ENCODE data around the gene MBP. TPM values are rescaled to one million over a fixed set of nuclear protein-coding genes. Genes with fewer than 3 reads are reported as not detected.

Gene MBP
- total RNA-seq, 2 donors from 2014 or later: 43.0 to 65.8 TPM

GRCh38 chr18:76977108-76977621, 155.4 kb downstream of the MBP start:
- H3K9ac ChIP-seq (ENCODE audit: low read depth in 2 of 2, low read length in 2 of 2): peak overlapping the region; percentile 46 to 68
- no peak for TF ChIP-seq CTCF (IDR thresholded peaks at IDR 0.05)
- intact Hi-C loops (cut with DNase I): no loop called here
- peak overlapping the region; percentile 26 for H3K4me3 ChIP-seq
- H3K36me3 ChIP-seq: no peaks in the 10 kb centered on the region
- peaks cover 3% of the 10 kb centered on the region for H3K4me1 ChIP-seq
- no peaks in the 10 kb centered on the region for H3K27me3 ChIP-seq
- DNase-seq: peak; percentile 72
- peak overlapping the region; percentile 83 for H3K27ac ChIP-seq
- no peaks in the 10 kb centered on the region for H3K9me3 ChIP-seq

- no peak for DNase-seq
- no peak overlapping the region for H3K27ac ChIP-seq
- no peaks in the 10 kb centered on the region for H3K27me3 ChIP-seq
- no peak overlapping the region for H3K9ac ChIP-seq (ENCODE audit: low read depth in 2 of 2, low read length in 2 of 2)
- intact Hi-C loops (cut with DNase I): no loop called here
- no peaks in the 10 kb centered on the region for H3K36me3 ChIP-seq
- H3K9me3 ChIP-seq: no peaks in the 10 kb centered on the region
- H3K4me1 ChIP-seq: no peaks in the 10 kb centered on the region
- H3K4me3 ChIP-seq: no peak overlapping the region
- TF ChIP-seq CTCF (IDR thresholded peaks at IDR 0.05): no peak
These were observed 156.9 kb downstream of the MBP start for GRCh38 chr18:76975577-76976110.

GRCh38 chr18:76974386-76974785, 158.2 kb downstream of the MBP start:
- H3K4me3 ChIP-seq: no peak overlapping the region
- intact Hi-C loops (cut with DNase I): no loop called here
- H3K4me1 ChIP-seq: no peaks in the 10 kb centered on the region
- H3K27me3 ChIP-seq: no peaks in the 10 kb centered on the region
- no peak for TF ChIP-seq CTCF (IDR thresholded peaks at IDR 0.05)
- no peaks in the 10 kb centered on the region for H3K9me3 ChIP-seq
- H3K9ac ChIP-seq (ENCODE audit: low read depth in 2 of 2, low read length in 2 of 2): no peak overlapping the region
- H3K36me3 ChIP-seq: no peaks in the 10 kb centered on the region
- no peak overlapping the region for H3K27ac ChIP-seq
- no peak for DNase-seq

GRCh38 chr18:76973520-76974266, 158.9 kb downstream of the MBP start:
- Histone ChIP-seq H3K4me1 (no peaks in the 10 kb centered on the region), H3K4me3 (no peak overlapping the region), H3K27me3 (no peaks in the 10 kb centered on the region), H3K9ac (ENCODE audit: low read depth in 2 of 2, low read length in 2 of 2) (no peak overlapping the region), H3K9me3 (no peaks in the 10 kb centered on the region), H3K27ac (no peak overlapping the region), H3K36me3 (no peaks in the 10 kb centered on the region)
- TF ChIP-seq CTCF (IDR thresholded peaks at IDR 0.05): no peak
- no peak for DNase-seq
- intact Hi-C loops (cut with DNase I): no loop called here

GRCh38 chr18:76972846-76973519, 159.6 kb downstream of the MBP start:
- TF ChIP-seq CTCF (IDR thresholded peaks at IDR 0.05): no peak
- no peaks in the 10 kb centered on the region for H3K36me3 ChIP-seq
- no peak overlapping the region for H3K27ac ChIP-seq
- no peaks in the 10 kb centered on the region for H3K4me1 ChIP-seq
- H3K27me3 ChIP-seq: no peaks in the 10 kb centered on the region
- no peak for DNase-seq
- no peak overlapping the region for H3K4me3 ChIP-seq
- intact Hi-C loops (cut with DNase I): no loop called here
- H3K9ac ChIP-seq (ENCODE audit: low read depth in 2 of 2, low read length in 2 of 2): no peak overlapping the region
- H3K9me3 ChIP-seq: no peaks in the 10 kb centered on the region
